Measurements from ENCODE around the gene KRTAP5-7.

- TF ChIP-seq POLR2A (IDR thresholded peaks at IDR 0.05) (no peak), CTCF (IDR thresholded peaks at IDR 0.05) (no peak), EP300 (IDR thresholded peaks at IDR 0.05) (no peak)
These were observed 28.4 kb downstream of the KRTAP5-7 start for GRCh38 chr11:71555508-71555907.
